DND-41 (cell line): ENCODE measurements around the gene FOXN1.

Source experiments
- CTCF ChIP-seq: IDR thresholded peaks from 2 replicates; pipeline ENCODE4 v1.5.1; 2012; ENCODE audit warnings: borderline replicate concordance, low read length, moderate library complexity, mild to moderate bottlenecking; ENCODE audit not compliant: poor library complexity, severe bottlenecking; ENCODE audit errors: extremely low read depth
- EZH2 ChIP-seq: IDR thresholded peaks from 3 replicates; pipeline ENCODE4 v1.6.1; 2012; ENCODE audit warnings: borderline replicate concordance, low read depth, mild to moderate bottlenecking, moderate library complexity, low read length, inconsistent platforms; ENCODE audit not compliant: severe bottlenecking

GRCh38 chr17:28523186-28523585, 17.0 kb downstream of the FOXN1 start:
- TF ChIP-seq EZH2 (no peak), CTCF (no peak)
